ENCODE data around the gene DHX34.
"Not testable (repeated sequence)": the region's sequence is repeated elsewhere in the genome, so short reads cannot be mapped to it uniquely, and the experiment has no call there.

Gene DHX34

DNA sequence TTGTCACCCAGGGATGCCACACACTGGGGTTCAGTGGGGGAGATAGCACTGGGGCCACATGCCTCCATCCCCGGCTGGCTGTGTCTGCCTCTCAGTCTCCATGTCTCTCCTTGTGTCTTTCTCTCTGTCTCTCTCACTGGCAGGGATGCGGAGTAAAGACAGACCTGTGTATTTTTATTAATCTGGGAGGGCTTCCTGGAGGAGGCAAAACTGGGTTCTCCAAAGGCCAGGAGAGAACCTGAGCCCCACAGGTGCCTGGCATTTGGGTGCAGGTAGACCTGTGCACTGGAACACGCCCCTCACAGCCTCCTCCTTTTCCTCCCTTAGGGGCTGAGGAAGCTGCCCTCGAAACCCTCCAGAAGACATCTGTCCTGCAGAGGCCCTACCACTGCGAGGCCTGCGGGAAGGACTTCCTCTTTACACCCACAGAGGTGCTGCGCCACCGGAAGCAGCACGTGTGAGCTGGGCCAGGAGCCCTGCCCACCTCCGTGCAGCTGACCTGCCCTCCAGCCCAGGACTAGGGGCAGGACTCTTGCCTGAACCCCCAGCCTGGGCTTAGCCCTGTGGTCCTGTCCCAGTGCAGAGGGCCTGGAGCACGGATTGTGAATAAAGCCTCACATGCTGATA, 32.7 kb downstream of the DHX34 start:
- H3K27me3 ChIP-seq (ENCODE audit: control insufficient read depth in 1 of 2, insufficient read depth in 2 of 2, low read length in 2 of 2) = no peaks in the 10 kb centered on the region
- H3K9ac ChIP-seq (ENCODE audit: low read length) = no peak overlapping the region
- H3K9me3 ChIP-seq (ENCODE audit: low read length) = no peaks in the 10 kb centered on the region
- no peak overlapping the region for H3K27ac ChIP-seq (ENCODE audit: low read depth, low read length)
- H3K36me3 ChIP-seq (ENCODE audit: insufficient read depth, low read length) = peaks cover 29% of the 10 kb centered on the region
- no peak overlapping the region for H3K4me3 ChIP-seq (ENCODE audit: low read depth in 1 of 2, low read length in 2 of 2)
- H3K4me1 ChIP-seq (ENCODE audit: insufficient read depth, low read length) = no peaks in the 10 kb centered on the region

DNA sequence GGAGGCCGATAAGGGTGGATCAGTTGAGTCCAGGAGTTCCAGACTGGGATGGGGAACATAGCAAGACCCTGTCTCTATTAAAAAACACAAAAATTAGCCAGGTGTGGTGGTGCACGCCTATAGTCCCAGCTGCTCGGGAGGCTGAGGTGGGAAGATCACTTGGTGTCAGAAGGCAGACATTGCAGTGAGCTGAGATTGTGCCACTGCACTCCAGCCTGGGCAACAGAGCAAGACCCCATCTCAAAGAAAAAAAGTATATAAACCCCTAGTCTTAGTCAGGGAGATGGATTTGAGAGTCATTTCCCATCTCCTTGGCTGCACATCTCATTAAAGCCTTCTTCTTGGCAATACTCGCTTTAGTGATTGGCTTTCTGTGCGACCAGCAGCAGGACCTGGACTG, 34.8 kb downstream of the DHX34 start:
- not testable (repeated sequence) for H3K9ac ChIP-seq (ENCODE audit: low read length); H3K27me3 ChIP-seq (ENCODE audit: control insufficient read depth in 1 of 2, insufficient read depth in 2 of 2, low read length in 2 of 2); H3K9me3 ChIP-seq (ENCODE audit: low read length); H3K4me1 ChIP-seq (ENCODE audit: insufficient read depth, low read length); H3K4me3 ChIP-seq (ENCODE audit: low read depth in 1 of 2, low read length in 2 of 2); H3K27ac ChIP-seq (ENCODE audit: low read depth, low read length)
- peaks cover 29% of the 10 kb centered on the region for H3K36me3 ChIP-seq (ENCODE audit: insufficient read depth, low read length)

DNA sequence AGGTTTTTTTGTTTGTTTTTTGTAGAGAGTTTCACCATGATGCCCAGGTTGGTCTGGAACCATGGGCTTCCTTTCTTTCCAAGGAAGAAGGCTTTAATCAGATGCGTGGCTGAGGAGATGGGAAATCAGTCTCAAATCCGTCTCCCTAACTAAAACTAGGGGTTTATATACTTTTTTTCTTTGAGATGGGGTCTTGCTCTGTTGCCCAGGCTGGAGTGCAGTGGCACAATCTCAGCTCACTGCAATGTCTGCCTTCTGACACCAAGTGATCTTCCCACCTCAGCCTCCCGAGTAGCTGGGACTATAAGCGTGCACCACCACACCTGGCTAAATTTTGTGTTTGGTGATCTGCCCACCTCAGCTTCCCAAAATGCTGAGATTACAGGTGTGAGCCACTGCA, 35.4 kb downstream of the DHX34 start:
- not testable (repeated sequence) for H3K4me3 ChIP-seq (ENCODE audit: low read depth in 1 of 2, low read length in 2 of 2); H3K27me3 ChIP-seq (ENCODE audit: control insufficient read depth in 1 of 2, insufficient read depth in 2 of 2, low read length in 2 of 2); H3K9me3 ChIP-seq (ENCODE audit: low read length); H3K9ac ChIP-seq (ENCODE audit: low read length); H3K4me1 ChIP-seq (ENCODE audit: insufficient read depth, low read length); H3K27ac ChIP-seq (ENCODE audit: low read depth, low read length)
- peaks cover 29% of the 10 kb centered on the region for H3K36me3 ChIP-seq (ENCODE audit: insufficient read depth, low read length)

DNA sequence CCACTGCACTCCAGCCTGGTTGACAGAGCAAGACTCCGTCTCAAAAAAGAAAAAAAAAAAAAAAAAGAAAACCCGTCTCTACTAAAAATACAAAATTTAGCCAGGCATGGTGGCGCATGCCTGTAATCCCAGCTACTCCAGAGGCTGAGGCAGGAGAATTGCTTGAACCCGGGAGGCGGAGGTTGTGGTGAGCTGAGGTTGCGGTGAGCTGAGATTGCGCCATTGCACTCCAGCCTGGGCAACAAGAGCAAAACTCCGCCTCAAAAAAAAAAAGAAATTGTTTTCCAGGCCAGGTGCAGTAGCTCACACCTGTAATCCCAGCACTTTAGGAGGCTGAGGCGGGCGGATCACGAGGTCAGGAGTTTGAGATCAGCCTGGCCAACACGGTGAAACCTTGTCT, 37.5 kb downstream of the DHX34 start:
- H3K27ac ChIP-seq (ENCODE audit: low read depth, low read length); H3K27me3 ChIP-seq (ENCODE audit: control insufficient read depth in 1 of 2, insufficient read depth in 2 of 2, low read length in 2 of 2); H3K9ac ChIP-seq (ENCODE audit: low read length); H3K4me1 ChIP-seq (ENCODE audit: insufficient read depth, low read length); H3K4me3 ChIP-seq (ENCODE audit: low read depth in 1 of 2, low read length in 2 of 2); H3K36me3 ChIP-seq (ENCODE audit: insufficient read depth, low read length); H3K9me3 ChIP-seq (ENCODE audit: low read length): not testable (repeated sequence)

DNA sequence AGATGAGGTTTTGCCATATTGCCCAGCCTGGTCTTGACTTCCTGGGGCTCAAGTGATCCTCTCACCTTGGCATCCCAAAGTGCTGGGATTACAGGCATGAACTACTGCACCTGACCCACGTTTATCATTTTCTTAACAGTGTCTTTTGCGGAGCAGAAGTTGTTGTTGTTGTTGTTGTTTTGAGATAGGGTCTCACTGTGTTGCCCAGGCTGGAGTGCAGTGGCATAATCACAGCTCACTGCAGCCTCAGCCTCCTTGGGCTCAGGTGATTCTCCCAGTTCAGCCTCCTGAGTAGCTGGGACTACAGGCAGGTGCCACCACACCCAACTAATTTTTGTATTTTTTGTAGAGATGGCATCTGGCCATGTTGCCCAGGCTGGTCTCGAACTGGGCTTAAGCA, 38.5 kb downstream of the DHX34 start:
- H3K9ac ChIP-seq (ENCODE audit: low read length); H3K36me3 ChIP-seq (ENCODE audit: insufficient read depth, low read length); H3K4me3 ChIP-seq (ENCODE audit: low read depth in 1 of 2, low read length in 2 of 2); H3K9me3 ChIP-seq (ENCODE audit: low read length); H3K27ac ChIP-seq (ENCODE audit: low read depth, low read length); H3K4me1 ChIP-seq (ENCODE audit: insufficient read depth, low read length); H3K27me3 ChIP-seq (ENCODE audit: control insufficient read depth in 1 of 2, insufficient read depth in 2 of 2, low read length in 2 of 2): not testable (repeated sequence)

DNA sequence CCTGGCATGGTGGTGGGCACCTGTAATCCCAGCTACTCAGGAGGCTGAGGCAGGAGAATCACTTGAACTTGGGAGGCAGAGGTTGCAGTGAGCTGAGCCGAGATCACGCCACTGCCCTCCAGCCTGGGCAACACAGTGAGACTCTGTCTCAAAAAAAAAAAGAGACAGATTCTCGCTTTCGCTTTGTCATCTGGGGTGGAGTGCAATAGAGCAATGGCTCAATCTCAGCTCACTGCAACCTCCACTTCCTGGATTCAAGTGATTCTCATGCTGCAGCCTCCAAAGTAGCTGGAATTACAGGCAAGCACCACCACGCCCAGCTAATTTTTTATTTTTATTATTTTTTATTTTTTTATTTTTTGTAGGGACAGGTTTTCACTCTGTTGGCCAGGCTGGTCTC, 39.6 kb downstream of the DHX34 start:
- not testable (repeated sequence) for H3K4me3 ChIP-seq (ENCODE audit: low read depth in 1 of 2, low read length in 2 of 2); H3K36me3 ChIP-seq (ENCODE audit: insufficient read depth, low read length); H3K27me3 ChIP-seq (ENCODE audit: control insufficient read depth in 1 of 2, insufficient read depth in 2 of 2, low read length in 2 of 2); H3K9me3 ChIP-seq (ENCODE audit: low read length); H3K9ac ChIP-seq (ENCODE audit: low read length); H3K27ac ChIP-seq (ENCODE audit: low read depth, low read length); H3K4me1 ChIP-seq (ENCODE audit: insufficient read depth, low read length)

DNA sequence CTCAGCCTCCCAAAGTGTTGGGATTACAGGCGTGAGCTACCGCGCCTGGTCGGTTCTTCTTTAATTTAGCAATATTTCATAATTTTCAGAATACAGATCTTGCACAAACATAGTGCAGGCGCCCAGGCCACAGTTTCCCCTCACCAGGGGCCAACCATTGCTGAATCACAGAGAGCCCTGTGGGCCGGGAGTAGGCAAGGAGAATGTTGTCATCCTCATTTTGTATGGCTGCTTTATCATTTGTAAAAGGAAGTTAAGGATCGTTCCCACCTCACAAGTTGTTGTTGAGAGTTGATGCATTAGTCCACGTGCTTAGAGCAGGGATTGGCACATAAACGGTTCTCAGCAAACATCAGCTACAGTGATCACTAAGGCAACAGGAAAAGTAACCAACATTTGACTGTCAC, 40.0 kb downstream of the DHX34 start:
- no peak overlapping the region for H3K4me3 ChIP-seq (ENCODE audit: low read depth in 1 of 2, low read length in 2 of 2)
- H3K9me3 ChIP-seq (ENCODE audit: low read length) = no peaks in the 10 kb centered on the region
- no peaks in the 10 kb centered on the region for H3K4me1 ChIP-seq (ENCODE audit: insufficient read depth, low read length)
- peaks cover 0 to 4% of the 10 kb centered on the region in 2 donors for H3K27me3 ChIP-seq (ENCODE audit: control insufficient read depth in 1 of 2, insufficient read depth in 2 of 2, low read length in 2 of 2)
- no peak overlapping the region for H3K9ac ChIP-seq (ENCODE audit: low read length)
- H3K36me3 ChIP-seq (ENCODE audit: insufficient read depth, low read length) = no peaks in the 10 kb centered on the region
- no peak overlapping the region for H3K27ac ChIP-seq (ENCODE audit: low read depth, low read length)

DNA sequence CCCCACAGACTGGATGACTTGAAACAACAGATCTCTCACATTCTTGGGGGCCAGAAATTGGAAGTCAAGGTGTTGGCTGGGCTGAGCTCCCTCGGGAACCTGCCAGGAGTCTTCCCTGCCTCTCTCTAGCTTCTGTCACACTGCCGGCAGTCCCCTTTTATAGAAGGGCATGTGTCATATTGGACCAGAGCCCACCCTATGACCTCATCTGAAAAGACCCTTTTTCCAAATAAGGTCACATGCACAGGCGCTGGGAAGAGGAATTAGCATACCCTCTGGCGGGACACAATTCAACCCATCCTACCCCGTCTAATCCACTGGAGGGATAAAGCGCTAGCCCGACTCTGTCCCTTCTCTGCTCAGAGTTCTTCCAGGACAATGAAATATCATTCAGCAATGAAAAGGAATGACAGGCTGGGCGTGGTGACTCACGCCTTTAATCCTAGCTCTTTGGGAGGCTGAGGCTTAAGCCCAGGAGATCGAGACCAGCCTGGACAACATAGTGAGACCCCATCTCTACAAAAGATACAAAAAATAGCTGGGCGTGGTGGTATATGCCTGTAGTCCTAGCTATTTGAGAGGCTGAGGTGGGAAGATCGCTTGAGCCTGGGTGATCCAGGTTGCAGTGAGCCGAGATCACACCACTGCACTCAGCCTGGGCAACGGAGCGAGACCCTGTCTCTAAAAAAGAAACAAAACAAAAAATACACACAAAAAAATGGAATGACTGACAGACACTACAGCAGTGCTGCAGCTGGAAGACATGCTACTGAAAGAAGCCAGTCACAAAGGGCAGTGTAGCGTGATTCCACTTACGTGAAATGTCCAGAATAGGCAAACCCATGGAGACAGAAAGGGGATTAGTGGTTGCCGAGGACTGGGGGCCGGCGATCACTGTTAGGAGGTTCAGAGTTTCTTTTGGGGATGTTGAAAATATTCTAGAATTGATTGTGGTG, 41.7 kb downstream of the DHX34 start:
- Histone ChIP-seq H3K4me3 (ENCODE audit: low read depth in 1 of 2, low read length in 2 of 2) (no peak overlapping the region), H3K27ac (ENCODE audit: low read depth, low read length) (no peak overlapping the region), H3K9me3 (ENCODE audit: low read length) (no peaks in the 10 kb centered on the region), H3K27me3 (ENCODE audit: control insufficient read depth in 1 of 2, insufficient read depth in 2 of 2, low read length in 2 of 2) (peaks cover 0 to 4% of the 10 kb centered on the region in 2 donors), H3K9ac (ENCODE audit: low read length) (no peak overlapping the region), H3K4me1 (ENCODE audit: insufficient read depth, low read length) (no peaks in the 10 kb centered on the region), H3K36me3 (ENCODE audit: insufficient read depth, low read length) (no peaks in the 10 kb centered on the region)

DNA sequence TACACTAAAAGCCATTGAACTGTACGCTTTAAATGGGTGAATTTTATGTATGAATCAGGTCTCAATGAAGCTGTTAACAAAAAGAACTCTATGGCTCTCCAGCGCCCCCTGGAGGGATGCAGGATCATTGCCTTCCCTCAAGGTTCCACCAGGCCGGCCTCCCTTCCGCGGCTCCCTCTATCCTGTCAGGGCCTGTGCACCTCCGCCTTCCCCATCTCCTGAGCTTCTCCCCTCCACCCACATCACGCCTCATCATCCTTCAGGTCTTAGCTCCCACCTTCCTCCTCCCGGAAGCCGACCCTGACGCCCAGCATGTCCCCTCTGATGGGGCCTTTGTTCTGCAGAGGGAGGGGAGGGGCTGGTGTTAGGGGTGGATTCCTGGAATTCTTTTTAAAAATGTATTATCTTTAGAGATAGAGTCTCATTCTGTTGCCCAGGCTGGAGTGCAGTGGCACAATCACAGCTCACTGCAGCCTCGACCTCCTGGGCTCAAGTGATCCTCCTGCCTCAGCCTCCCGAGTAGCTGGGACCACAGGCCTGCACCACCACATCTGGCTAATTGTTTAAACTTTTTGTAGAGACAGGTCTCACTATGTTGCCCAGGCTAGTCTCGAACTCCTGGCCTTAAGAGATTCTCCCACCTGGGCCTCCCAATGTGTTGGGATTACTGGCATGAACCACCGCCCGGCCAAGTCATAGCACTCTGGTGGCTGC, 42.6 kb downstream of the DHX34 start:
- Histone ChIP-seq H3K27ac (ENCODE audit: low read depth, low read length) (no peak overlapping the region), H3K36me3 (ENCODE audit: insufficient read depth, low read length) (no peaks in the 10 kb centered on the region), H3K9me3 (ENCODE audit: low read length) (no peaks in the 10 kb centered on the region), H3K4me3 (ENCODE audit: low read depth in 1 of 2, low read length in 2 of 2) (no peak overlapping the region), H3K9ac (ENCODE audit: low read length) (no peak overlapping the region), H3K4me1 (ENCODE audit: insufficient read depth, low read length) (no peaks in the 10 kb centered on the region), H3K27me3 (ENCODE audit: control insufficient read depth in 1 of 2, insufficient read depth in 2 of 2, low read length in 2 of 2) (peaks cover 0 to 4% of the 10 kb centered on the region in 2 donors)

DNA sequence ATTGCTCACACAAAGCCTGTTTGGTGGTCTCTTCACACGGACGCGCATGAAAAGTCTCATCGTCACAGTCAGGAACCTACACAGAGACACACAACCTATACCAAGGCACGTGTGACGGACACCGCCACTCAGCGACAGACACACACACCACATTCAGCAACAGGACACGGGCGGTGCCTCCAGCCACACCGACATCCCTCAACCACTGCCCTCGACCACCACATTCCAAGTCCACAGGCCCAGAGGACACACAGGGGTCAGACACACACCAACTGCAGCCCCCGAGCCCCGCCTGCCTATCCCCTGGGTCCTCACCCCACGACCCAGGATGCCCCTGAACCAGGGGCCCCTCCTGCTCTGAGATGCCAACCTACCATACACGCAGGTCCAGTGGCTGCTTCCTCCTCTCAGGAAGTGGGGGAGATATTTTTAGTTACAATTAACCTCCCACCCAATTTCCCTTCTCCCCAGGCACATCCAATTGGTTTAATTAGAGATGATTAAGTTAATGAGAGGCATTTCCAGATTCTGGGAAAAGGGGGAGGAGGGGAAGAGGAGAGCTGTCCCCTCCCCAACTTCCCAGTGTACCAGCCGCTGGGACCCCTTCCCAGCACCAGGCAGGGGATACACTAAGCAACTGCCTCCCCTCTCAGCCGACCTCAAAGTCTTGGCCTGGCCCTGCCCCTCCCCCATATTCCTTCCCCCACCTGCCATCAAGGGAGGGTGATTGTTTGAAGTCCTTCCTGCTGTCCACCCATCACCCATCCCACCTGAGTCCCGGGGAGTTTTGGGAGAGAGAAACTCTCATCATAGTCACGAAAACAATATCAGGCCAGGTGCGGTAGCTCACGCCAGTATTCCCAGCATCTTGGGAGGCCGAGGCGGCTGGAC, 49.8 kb downstream of the DHX34 start:
- Histone ChIP-seq H3K36me3 (ENCODE audit: insufficient read depth, low read length) (no peaks in the 10 kb centered on the region), H3K9ac (ENCODE audit: low read length) (no peak overlapping the region), H3K27ac (ENCODE audit: low read depth, low read length) (no peak overlapping the region), H3K27me3 (ENCODE audit: control insufficient read depth in 1 of 2, insufficient read depth in 2 of 2, low read length in 2 of 2) (peaks cover 0 to 11% of the 10 kb centered on the region in 2 donors), H3K9me3 (ENCODE audit: low read length) (no peaks in the 10 kb centered on the region), H3K4me1 (ENCODE audit: insufficient read depth, low read length) (no peaks in the 10 kb centered on the region), H3K4me3 (ENCODE audit: low read depth in 1 of 2, low read length in 2 of 2) (no peak overlapping the region)

DNA sequence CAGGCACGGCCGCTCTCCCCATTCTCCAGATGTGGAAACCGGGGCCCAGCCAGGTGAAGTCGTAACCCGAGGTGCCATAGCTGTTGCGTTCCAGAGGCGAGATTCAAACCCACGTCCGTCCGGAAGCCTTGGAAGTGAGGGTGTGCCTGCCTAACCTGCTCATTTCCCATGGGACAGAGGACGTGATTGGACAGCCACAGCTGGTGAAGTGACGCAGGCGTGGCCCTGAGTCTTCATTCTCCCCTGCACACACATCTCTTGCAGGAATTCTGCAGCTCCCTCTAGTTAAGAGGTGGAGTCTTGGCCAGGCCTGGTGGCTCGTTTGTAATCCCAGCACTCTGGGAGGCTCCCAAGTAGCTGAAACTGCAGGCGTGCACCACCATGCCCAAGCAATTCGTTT, 53.4 kb downstream of the DHX34 start:
- H3K27ac ChIP-seq (ENCODE audit: low read depth, low read length) = no peak overlapping the region
- no peak overlapping the region for H3K4me3 ChIP-seq (ENCODE audit: low read depth in 1 of 2, low read length in 2 of 2)
- no peaks in the 10 kb centered on the region for H3K4me1 ChIP-seq (ENCODE audit: insufficient read depth, low read length)
- no peak overlapping the region for H3K9ac ChIP-seq (ENCODE audit: low read length)
- no peaks in the 10 kb centered on the region for H3K36me3 ChIP-seq (ENCODE audit: insufficient read depth, low read length)
- H3K9me3 ChIP-seq (ENCODE audit: low read length) = no peaks in the 10 kb centered on the region
- H3K27me3 ChIP-seq (ENCODE audit: control insufficient read depth in 1 of 2, insufficient read depth in 2 of 2, low read length in 2 of 2) = peaks cover 0 to 21% of the 10 kb centered on the region in 2 donors

All from muscle layer of colon (tissue), 2 donors.